Parathyroid adenoma (tissue), 2 donors: ENCODE measurements around the gene LRRTM4.

Experiments
- H2AFZ ChIP-seq: fragments of 300-600 bp; sonication (generic); one replicate; pipeline ENCODE4 v1.7.0; 2017; ENCODE audit warnings: antibody characterized with exemption, mild to moderate bottlenecking
- H3K27ac ChIP-seq: fragments of 300-600 bp; sonication (generic); one replicate; pipeline ENCODE4 v1.7.0; 2017
- H3K27me3 ChIP-seq: fragments of 300-600 bp; sonication (generic); one replicate; pipeline ENCODE4 v1.7.0; 2017; ENCODE audit warnings: low read length; ENCODE audit not compliant: control insufficient read depth, insufficient read depth
- H3K36me3 ChIP-seq: fragments of 300-600 bp; sonication (generic); one replicate; pipeline ENCODE4 v1.7.0; 2017; ENCODE audit warnings: low read length; ENCODE audit not compliant: control insufficient read depth, insufficient read depth
- H3K4me1 ChIP-seq: fragments of 300-600 bp; sonication (generic); one replicate; pipeline ENCODE4 v1.7.0; 2017; ENCODE audit warnings: control low read depth
- H3K4me2 ChIP-seq: fragments of 300-600 bp; sonication (generic); one replicate; pipeline ENCODE4 v1.7.0; 2017; ENCODE audit warnings: low read length
- H3K4me3 ChIP-seq: fragments of 300-600 bp; sonication (generic); one replicate; pipeline ENCODE4 v1.7.0; 2017; ENCODE audit warnings: low read depth, low read length
- H3K79me2 ChIP-seq: fragments of 300-600 bp; sonication (generic); one replicate; pipeline ENCODE4 v1.7.0; 2017; ENCODE audit warnings: control low read depth
- H3K9ac ChIP-seq: fragments of 300-600 bp; sonication (generic); one replicate; pipeline ENCODE4 v1.7.0; 2017; ENCODE audit warnings: mild to moderate bottlenecking
- H3K9me3 ChIP-seq: fragments of 300-600 bp; sonication (generic); one replicate; pipeline ENCODE4 v1.7.0; 2017; ENCODE audit warnings: low read length; ENCODE audit not compliant: control insufficient read depth
- TF ChIP-seq, protein P1 (sequence below): fragments of 300-600 bp; sonication (generic); IDR thresholded peaks from one replicate; pipeline ENCODE4 v1.7.0; 2017; ENCODE audit warnings: antibody characterized with exemption, mild to moderate bottlenecking
- donor health status: primary hyperparathyroidism.

LRRTM4 gene

DNA sequence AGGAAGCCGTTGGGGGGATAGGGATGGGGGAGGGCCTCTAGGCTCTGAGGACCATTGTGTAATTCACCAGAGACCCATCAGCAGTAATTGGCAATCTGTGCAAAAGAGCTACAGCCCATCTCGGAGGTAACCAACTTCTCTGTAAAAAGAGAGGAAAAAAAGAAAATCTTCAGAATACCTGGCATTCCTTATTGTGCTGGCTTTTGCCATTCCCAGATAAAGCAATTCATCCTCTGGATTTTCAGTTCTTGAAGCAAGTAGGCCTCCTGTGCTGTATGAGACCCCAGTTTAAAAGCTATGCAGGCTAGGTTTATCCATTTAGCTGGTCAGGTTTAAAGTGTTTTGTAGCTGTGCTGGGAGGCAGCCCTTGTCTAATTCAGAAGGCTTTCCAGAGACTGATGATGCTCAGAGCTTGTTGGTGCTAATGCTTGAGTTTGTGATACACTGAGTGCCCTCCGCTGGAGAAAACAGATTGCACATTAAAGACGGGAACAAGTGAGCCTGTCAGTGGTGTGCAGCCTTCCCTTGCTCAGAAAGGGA lies at the start of gene LRRTM4:
Gene LRRTM4 (minus strand): TSS at position 446 of the 540 bp plus-strand sequence.
- Histone ChIP-seq H3K4me2 (no peak within 1 kb of the TSS), H3K9ac (no peak within 1 kb of the TSS), H3K27me3 (no peaks in the 10 kb centered on the region), H3K27ac (no peak within 1 kb of the TSS), H3K79me2 (no peaks in the 10 kb centered on the region), H3K4me3 (no peak within 1 kb of the TSS), H3K4me1 (no peaks in the 10 kb centered on the region), H3K9me3 (no peaks in the 10 kb centered on the region), H3K36me3 (no peaks in the 10 kb centered on the region), H2AFZ (no peak within 1 kb of the TSS)
- TF ChIP-seq, protein P1, sequence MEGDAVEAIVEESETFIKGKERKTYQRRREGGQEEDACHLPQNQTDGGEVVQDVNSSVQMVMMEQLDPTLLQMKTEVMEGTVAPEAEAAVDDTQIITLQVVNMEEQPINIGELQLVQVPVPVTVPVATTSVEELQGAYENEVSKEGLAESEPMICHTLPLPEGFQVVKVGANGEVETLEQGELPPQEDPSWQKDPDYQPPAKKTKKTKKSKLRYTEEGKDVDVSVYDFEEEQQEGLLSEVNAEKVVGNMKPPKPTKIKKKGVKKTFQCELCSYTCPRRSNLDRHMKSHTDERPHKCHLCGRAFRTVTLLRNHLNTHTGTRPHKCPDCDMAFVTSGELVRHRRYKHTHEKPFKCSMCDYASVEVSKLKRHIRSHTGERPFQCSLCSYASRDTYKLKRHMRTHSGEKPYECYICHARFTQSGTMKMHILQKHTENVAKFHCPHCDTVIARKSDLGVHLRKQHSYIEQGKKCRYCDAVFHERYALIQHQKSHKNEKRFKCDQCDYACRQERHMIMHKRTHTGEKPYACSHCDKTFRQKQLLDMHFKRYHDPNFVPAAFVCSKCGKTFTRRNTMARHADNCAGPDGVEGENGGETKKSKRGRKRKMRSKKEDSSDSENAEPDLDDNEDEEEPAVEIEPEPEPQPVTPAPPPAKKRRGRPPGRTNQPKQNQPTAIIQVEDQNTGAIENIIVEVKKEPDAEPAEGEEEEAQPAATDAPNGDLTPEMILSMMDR, result no peak

DNA sequence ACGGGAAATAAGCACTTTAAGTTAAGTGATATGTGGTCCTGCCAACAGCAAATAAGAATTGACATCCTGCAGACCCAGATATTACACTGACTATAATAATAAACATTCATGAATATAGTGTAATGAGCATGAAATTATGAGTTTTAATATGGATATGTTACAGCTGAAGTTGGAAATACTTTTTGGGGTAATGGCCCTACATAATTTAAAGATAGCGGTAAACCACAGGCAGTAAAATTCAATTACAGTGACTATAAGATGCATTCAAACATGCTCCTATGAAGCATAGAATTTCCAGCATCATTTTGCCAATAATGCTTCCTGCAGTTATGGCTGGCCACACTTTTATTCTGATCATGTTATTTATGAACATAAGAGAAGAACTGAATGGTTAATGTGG lies 49.4 kb upstream of the LRRTM4 start:
- H3K79me2 ChIP-seq, result no peaks in the 10 kb centered on the region

DNA sequence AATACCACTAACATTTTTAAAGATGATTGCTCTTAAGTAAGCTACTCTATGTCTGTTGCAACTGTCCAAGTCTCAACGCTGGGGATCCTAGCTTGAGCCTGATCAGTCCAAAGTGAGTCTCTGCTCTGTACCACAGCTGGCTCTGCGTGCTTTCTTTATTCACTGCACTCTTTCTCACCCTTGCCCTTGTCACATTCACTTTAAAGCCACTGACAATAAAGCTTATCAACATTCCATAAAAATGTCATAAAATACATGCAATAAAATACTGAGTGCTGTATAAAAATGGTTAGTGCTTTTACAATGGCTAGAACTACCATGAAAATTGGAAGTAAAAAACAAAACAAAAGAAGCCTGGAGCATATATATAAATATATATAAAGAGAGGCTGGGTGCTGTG lies 45.5 kb upstream of the LRRTM4 start:
- Histone ChIP-seq H3K27ac (no peak overlapping the region), H3K79me2 (no peaks in the 10 kb centered on the region), H3K4me3 (no peak overlapping the region), H3K4me1 (no peaks in the 10 kb centered on the region), H2AFZ (no peak overlapping the region), H3K9ac (no peak overlapping the region), H3K27me3 (no peaks in the 10 kb centered on the region), H3K4me2 (no peak overlapping the region), H3K36me3 (no peaks in the 10 kb centered on the region), H3K9me3 (no peaks in the 10 kb centered on the region)
- TF ChIP-seq, protein P1, result no peak

More for the DNA sequence above, 49.4 kb upstream of the LRRTM4 start:
- Histone ChIP-seq H3K36me3 (no peaks in the 10 kb centered on the region), H3K9ac (no peak overlapping the region), H3K27ac (no peak overlapping the region), H3K4me1 (no peaks in the 10 kb centered on the region), H2AFZ (no peak overlapping the region), H3K4me2 (no peak overlapping the region), H3K27me3 (no peaks in the 10 kb centered on the region), H3K4me3 (no peak overlapping the region), H3K9me3 (no peaks in the 10 kb centered on the region)
- TF ChIP-seq, protein P1, result no peak

DNA sequence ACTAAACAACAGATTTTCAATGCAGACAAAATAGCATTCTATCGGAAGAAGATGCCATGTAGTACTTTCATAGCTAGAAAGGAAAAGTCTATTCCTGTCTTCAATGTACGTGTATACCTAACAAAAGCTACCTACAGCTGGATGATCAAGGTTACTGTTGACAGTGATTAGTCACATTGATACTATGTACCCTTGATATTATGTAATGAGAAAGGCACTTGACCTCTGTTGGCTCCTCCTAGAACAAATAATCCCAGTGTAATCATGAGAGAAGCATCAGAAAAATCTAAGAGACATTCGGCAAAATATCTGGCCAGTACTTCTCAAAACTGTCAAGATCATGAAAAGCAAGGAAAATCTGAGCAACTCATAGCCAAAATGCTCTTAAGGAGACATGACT lies 44.4 kb upstream of the LRRTM4 start:
- no peak overlapping the region for H3K9ac ChIP-seq
- H3K4me1 ChIP-seq, result no peaks in the 10 kb centered on the region
- TF ChIP-seq, protein P1, result no peak
- H3K4me3 ChIP-seq, result no peak overlapping the region
- H3K36me3 ChIP-seq, result no peaks in the 10 kb centered on the region
- H3K27ac ChIP-seq, result no peak overlapping the region
- no peak overlapping the region for H2AFZ ChIP-seq
- H3K79me2 ChIP-seq, result no peaks in the 10 kb centered on the region
- no peaks in the 10 kb centered on the region for H3K9me3 ChIP-seq
- H3K4me2 ChIP-seq, result no peak overlapping the region
- no peaks in the 10 kb centered on the region for H3K27me3 ChIP-seq

DNA sequence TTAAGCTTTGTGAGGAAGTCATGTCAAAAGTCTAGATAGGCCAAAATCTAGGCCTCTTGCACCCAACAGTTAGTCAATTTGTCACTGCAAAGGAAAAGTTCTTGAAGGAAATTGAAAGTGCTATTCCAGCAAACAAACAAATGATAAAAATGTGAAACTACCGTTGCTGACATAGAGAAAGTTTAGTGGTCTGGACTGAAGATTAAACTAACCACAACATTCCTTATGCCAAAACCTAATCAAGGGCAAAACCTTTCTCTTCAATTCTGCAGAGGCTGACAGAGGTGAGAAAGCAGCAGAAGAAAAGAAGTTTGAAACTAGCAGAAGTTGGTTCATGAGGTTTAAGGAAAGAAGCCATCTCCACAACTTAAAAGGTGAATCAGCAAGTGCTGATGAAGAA lies 44.0 kb upstream of the LRRTM4 start:
- Histone ChIP-seq H3K4me3 (no peak overlapping the region), H2AFZ (no peak overlapping the region), H3K36me3 (no peaks in the 10 kb centered on the region), H3K4me1 (no peaks in the 10 kb centered on the region), H3K4me2 (no peak overlapping the region), H3K9me3 (no peaks in the 10 kb centered on the region), H3K27me3 (no peaks in the 10 kb centered on the region), H3K27ac (no peak overlapping the region), H3K9ac (no peak overlapping the region), H3K79me2 (no peaks in the 10 kb centered on the region)
- TF ChIP-seq, protein P1, result no peak
